Esophagus muscularis mucosa (tissue), 4 donors: ENCODE data around the gene LGALS16. TPM values are rescaled to one million over a fixed set of nuclear protein-coding genes. Genes with fewer than 3 reads are reported as not detected.
"Not testable (repeated sequence)": the region's sequence is repeated elsewhere in the genome, so short reads cannot be mapped to it uniquely, and the experiment has no call there.

Experiments
- DNase-seq: peaks from one replicate; pipeline ENCODE4 v3.0.0-alpha.2; 2017; ENCODE audit errors: extremely low spot score
- H3K27ac ChIP-seq, 4 donors: fragments of 200-600 bp; sonication (generic); replicated peaks in 1 of 4; 1 replicate in 3 of 4; 2 replicates in 1 of 4; pipeline ENCODE4 v1.5.1; 2016 to 2019; ENCODE audit warnings: mild to moderate bottlenecking in 1 of 4
- H3K27me3 ChIP-seq, 4 donors: fragments of 200-600 bp; sonication (generic); one replicate each; pipeline versions ENCODE4 v1.5.1 to v1.6.0; 2016 to 2019
- H3K36me3 ChIP-seq, 4 donors: fragments of 200-600 bp; sonication (generic); one replicate each; pipeline ENCODE4 v1.5.1; 2016 to 2019
- H3K4me1 ChIP-seq, 4 donors: fragments of 200-600 bp; sonication (generic); one replicate each; pipeline ENCODE4 v1.5.1; 2016 to 2019
- H3K4me3 ChIP-seq, 4 donors: fragments of 200-600 bp; sonication (generic); 1 replicate in 2 of 4; 2 replicates in 2 of 4; pipeline ENCODE4 v1.5.1; 2016 to 2019; ENCODE audit warnings: mild to moderate bottlenecking in 4 of 4, moderate library complexity in 1 of 4
- H3K9me3 ChIP-seq, 4 donors: fragments of 200-600 bp; sonication (generic); 1 replicate in 3 of 4; 2 replicates in 1 of 4; pipeline ENCODE4 v1.5.1; 2016 to 2019
- EP300 ChIP-seq: sonication (generic); formaldehyde crosslinking; IDR thresholded peaks from one replicate; pipeline ENCODE4 v1.6.1; 2017; ENCODE audit warnings: antibody characterized with exemption
- POLR2A ChIP-seq: fragments of 450-650 bp; IDR thresholded peaks from one replicate; pipeline ENCODE4 v1.6.1; 2017; ENCODE audit warnings: antibody characterized with exemption, moderate library complexity, mild to moderate bottlenecking, low read depth
- POLR2AphosphoS5 ChIP-seq, 2 donors: sonication (generic); formaldehyde crosslinking; IDR thresholded peaks; one replicate each; pipeline ENCODE4 v1.6.1; 2017; ENCODE audit warnings: antibody characterized with exemption in 2 of 2
- WGBS: methylation state at CpG from one replicate; pipeline ENCODE4 v1.1.5; 2018; 5-methylcytosine and 5-hydroxymethylcytosine counted together
- intact Hi-C: fragments of 100-400 bp; cut with DNase I; formaldehyde crosslinking; loops from one replicate; pipeline ENCODE4 v1.15.1; 2023
- total RNA-seq, 4 donors: library from RNA; depleted of rRNA; stranded (reverse); fragments of >200 nt; gene quantifications; one replicate each; pipeline versions ENCODE4 v1.1.0 to v1.2.1, GENCODE V29; 2016
- TF ChIP-seq, protein P1 (sequence below), 3 experiments: fragments of 200-600 bp in 2 of 3; fragments of 450-650 bp in 1 of 3; sonication (generic) in 2 of 3; IDR thresholded peaks; one replicate each; pipeline ENCODE4 v1.5.1; 2017 to 2019; ENCODE audit warnings: antibody characterized with exemption in 3 of 3, mild to moderate bottlenecking in 2 of 3, moderate library complexity in 1 of 3

Gene LGALS16
- total RNA-seq, 4 donors from 2014 or later, result not detected

DNA sequence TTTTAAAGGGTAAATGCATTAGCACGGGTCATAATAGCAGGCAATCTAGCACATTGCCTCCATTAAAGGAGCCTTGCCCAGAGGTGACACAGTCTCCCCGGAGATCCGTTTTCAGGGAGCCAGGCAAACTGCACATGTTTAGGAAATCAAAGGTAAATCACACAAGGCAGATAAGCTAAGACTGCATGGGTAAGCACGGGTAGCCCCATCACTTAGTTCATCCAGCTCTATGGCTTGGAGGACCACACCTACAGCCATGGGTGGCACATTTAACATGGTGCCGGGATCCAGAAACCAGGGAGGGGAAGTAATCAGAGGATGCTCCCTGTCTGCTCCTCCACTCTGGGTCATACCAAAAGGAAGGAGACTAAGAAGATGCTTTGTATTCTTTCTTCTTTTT lies 16.8 kb downstream of the LGALS16 start:
- intact Hi-C loops, result loop anchor here (5.0 kb wide), 1 partner anchor 115 kb away; no protein-coding TSS in a partner anchor
- WGBS, result 71% methylated on average over 5 of the region's 5 CpGs
- H3K4me3 ChIP-seq, result no peak overlapping the region
- peak; percentile 10 for DNase-seq
- no peaks in the 10 kb centered on the region for H3K4me1 ChIP-seq
- TF ChIP-seq POLR2AphosphoS5 (IDR thresholded peaks at IDR 0.05) (no peak), POLR2A (no peak)
- TF ChIP-seq, protein P1, sequence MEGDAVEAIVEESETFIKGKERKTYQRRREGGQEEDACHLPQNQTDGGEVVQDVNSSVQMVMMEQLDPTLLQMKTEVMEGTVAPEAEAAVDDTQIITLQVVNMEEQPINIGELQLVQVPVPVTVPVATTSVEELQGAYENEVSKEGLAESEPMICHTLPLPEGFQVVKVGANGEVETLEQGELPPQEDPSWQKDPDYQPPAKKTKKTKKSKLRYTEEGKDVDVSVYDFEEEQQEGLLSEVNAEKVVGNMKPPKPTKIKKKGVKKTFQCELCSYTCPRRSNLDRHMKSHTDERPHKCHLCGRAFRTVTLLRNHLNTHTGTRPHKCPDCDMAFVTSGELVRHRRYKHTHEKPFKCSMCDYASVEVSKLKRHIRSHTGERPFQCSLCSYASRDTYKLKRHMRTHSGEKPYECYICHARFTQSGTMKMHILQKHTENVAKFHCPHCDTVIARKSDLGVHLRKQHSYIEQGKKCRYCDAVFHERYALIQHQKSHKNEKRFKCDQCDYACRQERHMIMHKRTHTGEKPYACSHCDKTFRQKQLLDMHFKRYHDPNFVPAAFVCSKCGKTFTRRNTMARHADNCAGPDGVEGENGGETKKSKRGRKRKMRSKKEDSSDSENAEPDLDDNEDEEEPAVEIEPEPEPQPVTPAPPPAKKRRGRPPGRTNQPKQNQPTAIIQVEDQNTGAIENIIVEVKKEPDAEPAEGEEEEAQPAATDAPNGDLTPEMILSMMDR (IDR thresholded peaks at IDR 0.05), result no peak
- no peak overlapping the region for H3K27ac ChIP-seq
- H3K9me3 ChIP-seq, result no peaks in the 10 kb centered on the region
- H3K27me3 ChIP-seq, result peaks cover 0 to 16% (median 0%) of the 10 kb centered on the region in 4 donors
- no peaks in the 10 kb centered on the region for H3K36me3 ChIP-seq

GRCh38 chr19:39673862-39674261 lies 18.1 kb downstream of the LGALS16 start:
- Histone ChIP-seq H3K27me3 (peaks cover 0 to 16% (median 0%) of the 10 kb centered on the region in 4 donors), H3K4me1 (peaks cover 9 to 12% (median 11%) of the 10 kb centered on the region in 4 donors)
- intact Hi-C loops, result loop anchor here (5.0 kb wide), 1 partner anchor 117 kb away; no protein-coding TSS in a partner anchor
- not testable (repeated sequence) for H3K4me3 ChIP-seq, H3K9me3 ChIP-seq, H3K36me3 ChIP-seq, H3K27ac ChIP-seq
- WGBS, result 50% methylated on average over 1 of the region's 1 CpG
- DNase-seq, result peak; percentile 7

DNA sequence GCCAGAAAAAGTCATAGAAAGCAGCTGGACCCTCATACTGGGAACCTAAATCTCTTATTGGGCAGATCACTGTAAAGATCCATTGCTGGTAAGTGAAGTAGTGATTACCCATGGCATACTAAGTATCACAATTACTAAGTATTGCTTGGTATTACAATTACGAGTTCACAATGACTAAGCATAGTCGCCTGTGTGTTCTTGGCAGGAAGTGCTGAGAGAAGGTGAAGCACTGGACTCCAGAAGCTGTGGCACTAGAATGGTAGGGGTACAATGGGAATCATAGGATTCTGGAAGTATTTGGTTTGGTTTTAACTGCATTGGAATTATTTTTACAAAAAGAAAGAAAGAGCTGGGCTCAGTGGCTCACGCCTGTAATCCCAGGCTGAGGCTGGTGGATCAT lies 20.3 kb downstream of the LGALS16 start:
- intact Hi-C loops, result no loop called here
- Histone ChIP-seq H3K4me1 (peaks cover 14 to 18% (median 16%) of the 10 kb centered on the region in 4 donors), H3K27ac (no peak overlapping the region), H3K4me3 (no peak overlapping the region), H3K9me3 (no peaks in the 10 kb centered on the region), H3K27me3 (peaks cover 0 to 9% (median 0%) of the 10 kb centered on the region in 4 donors), H3K36me3 (no peaks in the 10 kb centered on the region)
- 62% methylated on average over 3 of the region's 3 CpGs for WGBS
- DNase-seq, result peak; percentile 53
- TF ChIP-seq POLR2A (no peak), EP300 (no peak), POLR2AphosphoS5 (IDR thresholded peaks at IDR 0.05) (no peak)
- TF ChIP-seq, protein P1 (IDR thresholded peaks at IDR 0.05), result no peak

- no peak for TF ChIP-seq POLR2AphosphoS5 (IDR thresholded peaks at IDR 0.05)
- TF ChIP-seq, protein P1 (IDR thresholded peaks at IDR 0.05), result no peak
- no peak for TF ChIP-seq EP300
- no peak for TF ChIP-seq POLR2A
- intact Hi-C loops, result no loop called here
- Histone ChIP-seq H3K36me3 (no peaks in the 10 kb centered on the region), H3K9me3 (no peaks in the 10 kb centered on the region), H3K27ac (peak overlapping the region in 1 of 4 donors; percentile 2), H3K4me1 (peaks cover 14 to 18% (median 16%) of the 10 kb centered on the region in 4 donors), H3K27me3 (no peaks in the 10 kb centered on the region), H3K4me3 (no peak overlapping the region)
- WGBS, result 62% methylated on average over 10 of the region's 10 CpGs
- DNase-seq, result peak; percentile 68
These were observed 22.5 kb downstream of the LGALS16 start for GRCh38 chr19:39677961-39678889.

- H3K27me3 ChIP-seq, result no peaks in the 10 kb centered on the region
- H3K9me3 ChIP-seq, result no peaks in the 10 kb centered on the region
- H3K27ac ChIP-seq, result no peak overlapping the region
- H3K36me3 ChIP-seq, result no peaks in the 10 kb centered on the region
- 35% methylated on average over 9 of the region's 10 CpGs for WGBS
- H3K4me3 ChIP-seq, result no peak overlapping the region
- TF ChIP-seq POLR2A (no peak), POLR2AphosphoS5 (IDR thresholded peaks at IDR 0.05) (no peak), EP300 (no peak)
- TF ChIP-seq, protein P1 (IDR thresholded peaks at IDR 0.05), result no peak
- peaks cover 14 to 18% (median 16%) of the 10 kb centered on the region in 4 donors for H3K4me1 ChIP-seq
- intact Hi-C loops, result no loop called here
- DNase-seq, result no peak
These were observed 23.5 kb downstream of the LGALS16 start for GRCh38 chr19:39679056-39679790.
